ENCODE measurements around the gene PTPN7.

- TF ChIP-seq CTCF (IDR thresholded peaks at IDR 0.05; ENCODE audit: poor library complexity) (no peak), EZH2 (IDR thresholded peaks at IDR 0.05; ENCODE audit: borderline replicate concordance) (no peak)
Measured at GRCh38 chr1:202117898-202118371, 42.5 kb downstream of the PTPN7 start.
